Neural crest cell (in vitro differentiated cells): ENCODE data around the gene ABLIM2. TPM values are rescaled to one million over a fixed set of nuclear protein-coding genes. Genes with fewer than 3 reads are reported as not detected.

Experiments used
- DNase-seq: peaks from one replicate; pipeline ENCODE4 v3.0.0; 2021; ENCODE audit warnings: low read depth, mixed read lengths, low spot score
- H3K27ac Mint-ChIP-seq: one replicate; pipeline ENCODE4 v1.8.0; 2021; ENCODE audit warnings: mild to moderate bottlenecking, mixed read lengths; ENCODE audit not compliant: unreplicated experiment
- H3K27me3 Mint-ChIP-seq: 2 replicates; pipeline ENCODE4 v1.8.0; 2021; ENCODE audit warnings: low read depth, mild to moderate bottlenecking, mixed read lengths
- H3K36me3 Mint-ChIP-seq: 2 replicates; pipeline ENCODE4 v1.8.0; 2021; ENCODE audit warnings: low read depth, mild to moderate bottlenecking, mixed read lengths
- H3K4me1 Mint-ChIP-seq: 2 replicates; pipeline ENCODE4 v1.8.0; 2021; ENCODE audit warnings: mixed read lengths
- H3K4me3 Mint-ChIP-seq: one replicate; pipeline ENCODE4 v1.8.0; 2021; ENCODE audit warnings: mild to moderate bottlenecking, mixed read lengths
- H3K9me3 Mint-ChIP-seq: 2 replicates; pipeline ENCODE4 v1.8.0; 2021; ENCODE audit warnings: mixed read lengths
- total RNA-seq: library from RNA; stranded (reverse); gene quantifications from 2 replicates; pipeline ENCODE4 v1.2.1, GENCODE V29; 2021
- TF ChIP-seq, protein P1 (sequence below): fragments of 200-600 bp; sonication (generic); conservative IDR thresholded peaks from 2 replicates; pipeline ENCODE4 v1.5.0; 2021; ENCODE audit warnings: antibody characterized with exemption, mild to moderate bottlenecking

The ABLIM2 gene
- total RNA-seq, 1 donor from 2014 or later = 3.8 TPM

DNA sequence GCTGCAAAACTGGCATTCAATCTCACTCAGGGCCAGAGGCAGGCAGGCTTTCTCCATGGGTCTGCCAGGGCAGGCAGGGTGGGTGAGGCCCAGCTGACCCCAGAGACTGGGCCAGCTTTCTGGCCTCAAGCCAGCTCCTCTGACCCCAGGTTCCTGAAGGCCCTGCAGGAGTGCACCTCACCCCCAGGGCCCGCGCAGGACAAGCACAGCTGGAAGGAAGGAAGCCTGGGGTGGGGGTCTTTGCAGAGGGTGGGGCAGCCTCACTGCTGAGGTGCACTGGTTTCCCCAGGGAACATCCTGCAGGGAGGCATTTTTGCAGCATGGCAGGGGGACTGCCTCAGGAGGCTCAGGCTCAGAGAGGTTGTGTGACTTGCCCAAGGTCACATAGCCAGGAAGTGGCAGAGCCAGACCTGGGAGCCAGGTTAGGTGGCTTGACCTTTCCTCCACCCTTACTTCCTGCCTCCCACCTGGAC lies 187.4 kb downstream of the ABLIM2 start:
- no peaks in the 10 kb centered on the region for H3K27me3 Mint-ChIP-seq
- no peak for DNase-seq
- TF ChIP-seq, protein P1, sequence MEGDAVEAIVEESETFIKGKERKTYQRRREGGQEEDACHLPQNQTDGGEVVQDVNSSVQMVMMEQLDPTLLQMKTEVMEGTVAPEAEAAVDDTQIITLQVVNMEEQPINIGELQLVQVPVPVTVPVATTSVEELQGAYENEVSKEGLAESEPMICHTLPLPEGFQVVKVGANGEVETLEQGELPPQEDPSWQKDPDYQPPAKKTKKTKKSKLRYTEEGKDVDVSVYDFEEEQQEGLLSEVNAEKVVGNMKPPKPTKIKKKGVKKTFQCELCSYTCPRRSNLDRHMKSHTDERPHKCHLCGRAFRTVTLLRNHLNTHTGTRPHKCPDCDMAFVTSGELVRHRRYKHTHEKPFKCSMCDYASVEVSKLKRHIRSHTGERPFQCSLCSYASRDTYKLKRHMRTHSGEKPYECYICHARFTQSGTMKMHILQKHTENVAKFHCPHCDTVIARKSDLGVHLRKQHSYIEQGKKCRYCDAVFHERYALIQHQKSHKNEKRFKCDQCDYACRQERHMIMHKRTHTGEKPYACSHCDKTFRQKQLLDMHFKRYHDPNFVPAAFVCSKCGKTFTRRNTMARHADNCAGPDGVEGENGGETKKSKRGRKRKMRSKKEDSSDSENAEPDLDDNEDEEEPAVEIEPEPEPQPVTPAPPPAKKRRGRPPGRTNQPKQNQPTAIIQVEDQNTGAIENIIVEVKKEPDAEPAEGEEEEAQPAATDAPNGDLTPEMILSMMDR = no peak
- H3K9me3 Mint-ChIP-seq = no peaks in the 10 kb centered on the region
- peaks cover 44% of the 10 kb centered on the region for H3K4me1 Mint-ChIP-seq
- H3K27ac Mint-ChIP-seq = no peak overlapping the region
- no peaks in the 10 kb centered on the region for H3K36me3 Mint-ChIP-seq
- no peak overlapping the region for H3K4me3 Mint-ChIP-seq

DNA sequence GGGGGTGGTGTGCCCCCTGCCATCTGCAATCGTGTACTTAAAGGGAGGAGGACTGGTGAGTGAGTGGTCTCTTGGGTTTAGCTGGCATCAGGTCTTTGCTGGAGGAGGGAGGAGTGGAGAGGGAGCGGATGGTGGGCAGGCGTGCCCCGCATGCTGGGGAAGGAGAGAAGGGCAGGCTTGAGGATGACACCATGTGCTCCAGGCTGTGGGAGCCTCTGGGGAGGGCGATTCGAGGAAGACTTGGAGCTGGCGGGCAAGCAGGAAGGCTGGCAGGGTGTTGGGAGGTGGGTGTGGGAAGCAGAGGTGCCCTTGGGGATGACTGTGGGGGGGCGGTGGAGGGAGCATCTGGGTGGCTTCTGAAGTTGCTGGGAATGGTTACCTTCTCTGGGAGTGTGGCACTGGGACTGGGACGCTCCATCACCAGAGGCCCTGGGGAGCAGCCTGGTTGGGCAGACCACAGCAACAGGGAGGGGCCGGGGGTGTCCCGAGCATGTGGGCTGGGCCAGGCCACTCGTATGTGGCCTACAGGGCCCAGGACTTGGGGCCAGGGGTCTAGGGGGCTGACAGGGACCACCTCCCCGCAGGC lies 188.2 kb downstream of the ABLIM2 start:
- Mint-ChIP-seq H3K4me1 (peaks cover 51% of the 10 kb centered on the region), H3K4me3 (peak overlapping the region; percentile 6)

DNA sequence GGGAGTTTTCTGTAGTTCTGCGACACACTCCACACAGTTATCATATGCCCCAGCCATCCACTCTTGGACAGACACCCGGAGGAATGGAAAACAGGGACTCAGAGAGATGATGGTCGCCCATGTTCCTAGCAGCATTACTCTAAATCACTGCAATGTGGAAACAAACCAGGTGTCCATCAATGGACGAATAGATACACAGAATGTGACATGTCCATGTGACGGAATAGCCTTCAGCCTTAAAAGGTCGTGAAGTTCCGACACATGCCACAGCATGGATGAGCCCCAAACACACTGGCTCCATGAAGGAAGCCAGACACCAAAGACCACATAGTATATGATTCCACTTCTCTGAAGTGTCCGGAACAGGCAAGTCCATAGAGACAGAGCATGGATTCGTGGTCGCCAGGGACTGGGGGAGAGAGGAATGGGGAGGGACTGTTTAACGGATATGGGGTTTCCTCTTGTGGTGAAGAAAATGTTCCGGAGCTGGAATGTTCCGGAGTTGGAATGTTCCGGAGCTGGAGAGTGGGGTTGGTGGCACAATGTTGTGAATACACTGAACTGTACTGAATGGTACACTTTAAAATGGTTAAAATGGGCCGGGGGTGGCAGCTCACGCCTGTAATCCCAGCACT lies 190.2 kb downstream of the ABLIM2 start:
- no peak overlapping the region for H3K27ac Mint-ChIP-seq
- peaks cover 51% of the 10 kb centered on the region for H3K4me1 Mint-ChIP-seq
- no peak for DNase-seq
- TF ChIP-seq, protein P1 = no peak
- H3K4me3 Mint-ChIP-seq = peak overlapping the region; percentile 14
- H3K27me3 Mint-ChIP-seq = no peaks in the 10 kb centered on the region
- no peaks in the 10 kb centered on the region for H3K9me3 Mint-ChIP-seq
- no peaks in the 10 kb centered on the region for H3K36me3 Mint-ChIP-seq

More for the DNA sequence above, 188.2 kb downstream of the ABLIM2 start:
- TF ChIP-seq, protein P1 = no peak
- no peak for DNase-seq
- Mint-ChIP-seq H3K27ac (peak overlapping the region; percentile 96), H3K27me3 (no peaks in the 10 kb centered on the region), H3K9me3 (no peaks in the 10 kb centered on the region), H3K36me3 (no peaks in the 10 kb centered on the region)

DNA sequence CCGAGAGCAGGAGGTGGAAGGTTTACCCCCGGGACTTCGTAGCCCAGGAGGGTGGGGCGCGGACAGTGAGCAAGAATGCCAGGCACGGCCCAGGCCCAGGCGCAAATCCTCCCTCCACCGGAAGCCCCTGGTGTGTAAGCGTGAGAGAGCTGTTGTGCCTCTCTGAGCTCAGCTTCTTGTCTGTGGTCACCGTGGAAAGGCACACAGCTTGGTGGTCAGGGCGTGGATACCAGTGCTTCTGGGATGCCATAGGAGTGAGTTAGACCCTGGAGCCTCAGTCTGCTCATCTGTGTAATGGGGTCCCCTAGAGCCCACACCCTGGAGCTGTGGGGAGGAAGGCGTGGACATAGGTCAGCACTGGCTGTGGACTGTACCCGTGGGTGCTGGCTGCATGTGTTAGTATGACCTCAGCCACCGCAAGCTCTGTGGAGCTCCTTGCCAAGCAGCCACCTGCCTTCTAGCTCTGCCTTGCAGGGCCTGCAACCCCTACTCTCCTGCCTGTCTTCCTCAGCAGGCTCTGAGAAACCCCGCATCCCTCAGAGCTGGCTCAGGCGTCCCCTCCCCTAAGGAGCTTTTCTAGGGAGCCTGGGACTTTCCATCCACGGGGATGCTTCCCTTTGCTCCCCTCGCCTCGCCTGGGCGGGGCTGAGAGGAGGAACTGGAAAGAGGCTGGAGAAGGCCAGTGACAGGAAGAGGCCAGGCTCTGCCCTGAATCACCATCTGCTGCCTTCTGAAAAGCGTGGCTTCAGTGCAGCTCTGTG lies 190.9 kb downstream of the ABLIM2 start:
- H3K36me3 Mint-ChIP-seq = no peaks in the 10 kb centered on the region
- TF ChIP-seq, protein P1 = no peak
- no peaks in the 10 kb centered on the region for H3K9me3 Mint-ChIP-seq
- DNase-seq = no peak
- peaks cover 52% of the 10 kb centered on the region for H3K4me1 Mint-ChIP-seq
- H3K4me3 Mint-ChIP-seq = no peak overlapping the region
- no peak overlapping the region for H3K27ac Mint-ChIP-seq
- no peaks in the 10 kb centered on the region for H3K27me3 Mint-ChIP-seq

DNA sequence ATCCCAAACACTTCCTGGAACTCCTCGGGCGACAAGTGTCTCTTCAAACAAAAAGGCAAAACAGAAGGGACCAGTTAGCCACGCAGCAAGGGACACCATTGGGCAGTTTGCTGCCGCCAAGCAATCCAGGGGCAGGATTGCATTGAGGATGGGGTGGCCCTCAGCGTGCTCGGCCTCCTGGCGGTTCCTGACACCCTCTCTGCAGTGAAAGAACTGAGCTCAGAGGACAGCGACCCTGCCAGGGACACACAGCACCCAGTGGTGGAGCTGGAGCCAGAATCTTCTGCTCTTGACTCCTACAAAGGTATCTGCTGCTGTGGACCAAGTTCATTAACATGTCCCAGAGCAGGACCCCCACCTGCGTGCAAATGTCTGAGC lies 191.6 kb downstream of the ABLIM2 start:
- H3K4me3 Mint-ChIP-seq = peak overlapping the region; percentile 19
- no peaks in the 10 kb centered on the region for H3K9me3 Mint-ChIP-seq
- no peaks in the 10 kb centered on the region for H3K36me3 Mint-ChIP-seq
- DNase-seq = no peak
- H3K4me1 Mint-ChIP-seq = peaks cover 49% of the 10 kb centered on the region
- H3K27me3 Mint-ChIP-seq = no peaks in the 10 kb centered on the region
- TF ChIP-seq, protein P1 = no peak
- H3K27ac Mint-ChIP-seq = no peak overlapping the region
